ENCODE data around the gene CHRNA4.

CHRNA4 gene

DNA sequence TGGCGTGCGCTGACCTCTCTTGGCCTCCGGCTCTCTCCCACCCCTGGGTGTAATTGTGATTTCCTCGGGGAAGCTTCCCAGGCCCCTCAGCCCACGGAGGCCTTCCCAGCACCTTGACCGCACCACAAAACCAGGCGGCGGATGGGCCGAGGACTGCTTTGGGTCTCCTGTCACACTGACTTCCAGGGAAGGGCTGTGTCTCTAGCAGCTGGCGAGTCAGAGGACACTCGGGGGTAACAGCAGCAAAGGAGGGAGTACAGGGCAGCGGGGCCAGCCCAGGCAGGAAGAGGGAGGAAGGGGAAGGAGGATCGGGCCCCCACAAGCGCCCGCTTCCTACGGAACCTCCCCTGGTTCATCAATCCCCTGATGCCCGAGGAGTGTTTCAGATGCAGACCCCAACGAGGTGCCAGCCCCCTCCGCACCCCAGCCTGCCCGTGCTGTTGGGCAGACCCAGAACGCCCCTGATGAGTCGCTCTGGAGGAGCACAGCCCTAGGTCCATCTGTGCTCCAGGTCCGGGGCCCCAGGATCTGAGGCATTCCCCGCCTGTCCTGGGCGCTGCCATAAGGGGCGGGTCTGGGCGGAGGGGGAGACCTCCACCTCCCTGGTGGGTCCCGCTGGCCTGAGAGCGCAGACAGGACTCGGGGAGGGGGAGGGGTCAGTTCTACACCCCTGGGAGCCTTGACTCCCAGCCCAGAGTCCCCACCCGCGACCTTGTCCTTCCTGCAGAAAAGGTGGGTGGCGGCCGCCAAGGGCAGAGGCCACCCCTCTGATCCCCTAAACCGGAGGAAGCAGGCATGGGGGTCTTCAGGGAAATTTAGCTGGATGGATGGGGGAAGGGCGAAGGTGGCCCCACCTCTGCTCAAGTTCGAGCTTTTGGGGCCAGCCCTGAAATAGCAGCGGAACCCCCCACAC lies 956 bp downstream of the CHRNA4 start:
- no peak for DNase-seq (ENCODE audit: low read depth)
- TF ChIP-seq, protein P1, sequence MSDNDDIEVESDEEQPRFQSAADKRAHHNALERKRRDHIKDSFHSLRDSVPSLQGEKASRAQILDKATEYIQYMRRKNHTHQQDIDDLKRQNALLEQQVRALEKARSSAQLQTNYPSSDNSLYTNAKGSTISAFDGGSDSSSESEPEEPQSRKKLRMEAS (IDR thresholded peaks at IDR 0.05; ENCODE audit: low read depth, low read length): no peak
- no peak for TF ChIP-seq POLR2A (IDR thresholded peaks at IDR 0.05; ENCODE audit: extremely low read depth, insufficient read length)
- TF ChIP-seq MYC (IDR thresholded peaks at IDR 0.05; ENCODE audit: low read depth, low read length): no peak
- TF ChIP-seq, protein P2, sequence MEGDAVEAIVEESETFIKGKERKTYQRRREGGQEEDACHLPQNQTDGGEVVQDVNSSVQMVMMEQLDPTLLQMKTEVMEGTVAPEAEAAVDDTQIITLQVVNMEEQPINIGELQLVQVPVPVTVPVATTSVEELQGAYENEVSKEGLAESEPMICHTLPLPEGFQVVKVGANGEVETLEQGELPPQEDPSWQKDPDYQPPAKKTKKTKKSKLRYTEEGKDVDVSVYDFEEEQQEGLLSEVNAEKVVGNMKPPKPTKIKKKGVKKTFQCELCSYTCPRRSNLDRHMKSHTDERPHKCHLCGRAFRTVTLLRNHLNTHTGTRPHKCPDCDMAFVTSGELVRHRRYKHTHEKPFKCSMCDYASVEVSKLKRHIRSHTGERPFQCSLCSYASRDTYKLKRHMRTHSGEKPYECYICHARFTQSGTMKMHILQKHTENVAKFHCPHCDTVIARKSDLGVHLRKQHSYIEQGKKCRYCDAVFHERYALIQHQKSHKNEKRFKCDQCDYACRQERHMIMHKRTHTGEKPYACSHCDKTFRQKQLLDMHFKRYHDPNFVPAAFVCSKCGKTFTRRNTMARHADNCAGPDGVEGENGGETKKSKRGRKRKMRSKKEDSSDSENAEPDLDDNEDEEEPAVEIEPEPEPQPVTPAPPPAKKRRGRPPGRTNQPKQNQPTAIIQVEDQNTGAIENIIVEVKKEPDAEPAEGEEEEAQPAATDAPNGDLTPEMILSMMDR (IDR thresholded peaks at IDR 0.05; ENCODE audit: low read depth, low read length): no peak
- H3K4me3 ChIP-seq (ENCODE audit: low read depth, low read length): no peak overlapping the region

DNA sequence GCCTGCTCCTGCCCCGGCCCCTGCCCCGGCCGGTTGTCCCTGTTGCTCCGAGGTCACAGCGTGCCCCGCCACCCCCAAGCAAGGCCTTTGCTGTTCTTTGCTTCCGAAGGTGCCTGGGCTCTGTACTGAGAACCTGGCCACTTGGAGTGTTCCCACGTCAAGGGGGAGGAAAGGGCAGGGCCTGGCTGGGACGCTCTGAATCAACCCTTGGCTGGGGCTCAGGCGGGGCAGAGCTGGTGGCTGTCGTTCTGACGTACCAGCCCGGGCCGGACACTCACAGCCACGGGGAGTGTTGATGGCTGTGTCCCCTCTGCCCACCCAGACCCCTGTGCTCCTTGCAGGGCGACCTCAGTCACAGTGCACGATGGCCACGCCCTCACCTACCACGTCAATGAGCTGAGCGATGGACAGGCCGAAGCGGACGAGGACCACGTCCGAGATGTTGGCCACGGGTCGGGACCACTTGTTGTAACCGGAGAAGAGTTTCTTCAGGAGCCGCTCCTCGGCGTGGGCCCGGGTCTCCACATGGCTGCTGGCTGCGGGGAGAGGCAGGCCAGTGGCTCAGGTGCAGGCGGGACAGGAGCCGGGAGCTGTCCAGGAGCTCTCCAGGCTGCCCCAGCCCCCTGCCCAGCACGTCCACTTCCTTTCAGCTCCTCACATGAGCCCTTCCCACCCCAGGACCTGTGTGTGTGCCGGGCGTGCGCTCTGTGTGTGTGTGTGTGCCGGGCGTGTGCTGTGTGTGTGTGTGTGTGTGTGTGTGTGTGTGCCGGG lies 1.8 kb downstream of the CHRNA4 start:
- no peak for TF ChIP-seq MYC (IDR thresholded peaks at IDR 0.05; ENCODE audit: low read depth, low read length)
- TF ChIP-seq, protein P1 (IDR thresholded peaks at IDR 0.05; ENCODE audit: low read depth, low read length): no peak
- TF ChIP-seq, protein P2 (IDR thresholded peaks at IDR 0.05; ENCODE audit: low read depth, low read length): no peak
- TF ChIP-seq POLR2A (IDR thresholded peaks at IDR 0.05; ENCODE audit: extremely low read depth, insufficient read length): no peak
- no peak overlapping the region for H3K4me3 ChIP-seq (ENCODE audit: low read depth, low read length)
- no peak for DNase-seq (ENCODE audit: low read depth)

DNA sequence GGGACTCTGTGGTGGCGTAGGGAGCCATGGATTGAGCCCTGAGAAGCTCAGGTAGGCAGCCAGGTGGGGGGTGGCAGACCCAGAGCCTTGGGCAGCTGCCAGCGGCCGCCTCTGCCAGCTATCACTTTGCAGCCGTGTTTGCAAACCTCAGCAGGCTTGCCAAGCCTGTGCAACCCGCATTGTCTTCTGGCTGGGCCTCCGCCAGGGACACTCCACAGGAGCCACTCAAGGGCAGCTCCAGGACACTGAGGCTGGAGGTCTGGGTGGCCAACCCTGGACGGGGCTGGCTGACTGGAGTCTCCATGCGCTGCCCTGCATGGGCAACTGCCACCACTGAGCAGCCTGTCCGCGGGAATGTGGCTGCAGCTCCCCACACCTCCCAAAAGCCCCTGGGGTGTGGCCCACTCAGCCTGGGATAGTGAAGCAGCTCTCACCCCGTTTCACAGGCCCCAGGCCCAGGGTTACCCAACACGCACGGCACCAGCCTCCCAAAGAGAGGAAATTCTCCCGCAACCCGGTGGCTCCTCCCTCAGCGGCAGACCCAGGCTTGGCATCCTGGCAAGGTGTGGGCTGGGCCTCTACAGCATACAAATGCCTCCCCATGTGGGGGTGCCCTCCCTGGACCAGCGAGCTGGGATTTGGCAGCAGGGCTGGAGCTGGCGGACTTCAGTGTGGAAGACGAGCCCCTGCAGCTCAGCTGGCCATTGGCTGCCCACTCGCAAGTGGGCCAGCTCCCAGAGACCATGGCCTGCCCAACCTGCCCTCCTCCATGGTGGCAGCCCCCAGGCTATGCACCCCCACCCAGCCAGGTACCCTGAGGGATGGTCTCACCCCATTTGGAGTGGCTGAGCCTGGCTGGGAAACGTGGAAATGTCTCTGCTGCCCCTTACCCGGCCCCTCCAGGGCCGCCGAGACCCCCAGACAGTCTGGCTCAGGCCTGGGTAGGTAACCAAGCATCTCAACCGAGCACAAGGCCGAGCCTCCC lies 2.9 kb downstream of the CHRNA4 start:
- TF ChIP-seq, protein P2 (IDR thresholded peaks at IDR 0.05; ENCODE audit: low read depth, low read length): no peak
- TF ChIP-seq MYC (IDR thresholded peaks at IDR 0.05; ENCODE audit: low read depth, low read length): no peak
- TF ChIP-seq, protein P1 (IDR thresholded peaks at IDR 0.05; ENCODE audit: low read depth, low read length): no peak
- no peak for DNase-seq (ENCODE audit: low read depth)
- H3K4me3 ChIP-seq (ENCODE audit: low read depth, low read length): no peak overlapping the region

DNA sequence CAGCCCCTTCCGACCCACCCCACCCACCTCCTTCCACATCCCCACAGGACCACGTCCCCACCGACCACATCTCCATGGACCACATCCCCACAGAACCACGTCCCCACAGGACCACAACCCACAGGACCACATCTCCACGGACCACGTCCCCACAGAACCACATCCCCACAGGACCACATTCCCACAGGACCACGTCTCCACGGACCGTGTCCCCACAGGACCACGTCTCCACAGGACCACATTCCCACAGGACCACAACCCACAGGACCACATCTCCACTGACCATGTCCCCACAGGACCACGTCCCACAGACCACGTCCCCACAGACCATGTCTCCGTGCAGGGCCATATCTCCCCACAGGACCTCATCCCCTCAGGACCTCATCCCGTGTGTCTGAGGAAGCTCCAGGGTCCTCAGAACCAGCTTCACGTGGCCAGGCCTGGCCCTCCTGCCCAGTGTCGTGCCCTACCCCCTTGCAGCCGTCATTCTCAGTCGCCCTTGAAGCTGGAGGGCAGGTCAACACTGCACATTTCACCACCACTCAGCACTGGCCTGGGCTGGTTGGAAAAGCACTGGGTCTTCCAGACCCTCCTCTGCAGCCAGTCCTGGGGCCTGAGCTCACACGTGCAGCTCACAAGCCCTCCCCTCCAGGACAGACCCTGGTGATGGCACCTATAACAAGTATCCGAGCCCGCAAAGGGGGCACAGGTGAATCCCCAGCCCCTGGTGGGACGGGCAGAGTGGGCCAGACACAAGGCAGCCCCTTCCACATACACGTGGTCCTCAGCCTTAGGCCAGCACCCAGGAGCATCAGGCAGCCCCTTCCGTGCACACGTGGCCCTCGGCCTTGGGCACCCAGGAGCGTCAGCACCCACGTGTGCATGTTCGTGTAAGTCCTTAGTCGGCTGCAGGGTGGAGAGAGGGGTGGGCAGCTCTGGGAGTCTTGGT lies 3.9 kb downstream of the CHRNA4 start:
- no peak for TF ChIP-seq POLR2A (IDR thresholded peaks at IDR 0.05; ENCODE audit: extremely low read depth, insufficient read length)
- no peak for DNase-seq (ENCODE audit: low read depth)
- H3K4me3 ChIP-seq (ENCODE audit: low read depth, low read length): no peak overlapping the region

DNA sequence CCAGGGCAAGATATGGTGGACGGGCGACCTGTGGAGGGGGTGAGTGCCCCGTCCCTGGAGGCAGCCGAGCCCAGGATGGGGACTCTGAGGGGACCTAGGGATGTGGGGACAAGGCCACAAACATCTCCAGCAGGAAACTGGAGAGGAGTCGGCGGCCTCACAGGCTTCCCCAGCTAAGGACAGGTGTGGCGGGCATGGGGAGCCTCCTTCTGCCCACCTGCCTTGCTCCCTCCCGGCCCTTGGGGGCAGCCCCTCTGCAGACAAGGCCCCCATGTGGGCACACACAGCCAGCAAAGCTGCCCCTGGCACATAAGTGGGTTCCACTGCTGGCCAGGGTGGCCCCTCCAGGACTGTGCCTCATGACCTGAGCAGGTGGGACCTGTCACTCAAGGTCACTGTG lies 4.6 kb downstream of the CHRNA4 start:
- no peak overlapping the region for H3K4me3 ChIP-seq (ENCODE audit: low read depth, low read length)
- no peak for DNase-seq (ENCODE audit: low read depth)
- TF ChIP-seq, protein P2 (IDR thresholded peaks at IDR 0.05; ENCODE audit: low read depth, low read length): no peak
- TF ChIP-seq MYC (IDR thresholded peaks at IDR 0.05; ENCODE audit: low read depth, low read length) (no peak), POLR2A (IDR thresholded peaks at IDR 0.05; ENCODE audit: extremely low read depth, insufficient read length) (no peak)
- TF ChIP-seq, protein P1 (IDR thresholded peaks at IDR 0.05; ENCODE audit: low read depth, low read length): no peak
